GM21576 (cell line): ENCODE measurements around the gene EMILIN2.

Source experiments
- ATAC-seq: cut with Tn5 transposase; IDR thresholded peaks from one replicate; pipeline ENCODE4 v1.9.1; 2021; ENCODE audit warnings: mild to moderate bottlenecking, moderate library complexity; ENCODE audit not compliant: unreplicated experiment

The EMILIN2 gene

GRCh38 chr18:2872095-2872494 is 25.3 kb downstream of the EMILIN2 start:
- no peak for ATAC-seq

- no peak for ATAC-seq
Observed at GRCh38 chr18:2874765-2875164, 28.0 kb downstream of the EMILIN2 start.

- ATAC-seq: no peak
Observed at GRCh38 chr18:2878656-2879330, 32.0 kb downstream of the EMILIN2 start.

GRCh38 chr18:2879889-2880288 is 33.1 kb downstream of the EMILIN2 start:
- ATAC-seq: no peak

GRCh38 chr18:2880473-2880872 is 33.7 kb downstream of the EMILIN2 start:
- ATAC-seq: no peak

- ATAC-seq: no peak
Observed at GRCh38 chr18:2881088-2881839, 34.5 kb downstream of the EMILIN2 start.

DNA sequence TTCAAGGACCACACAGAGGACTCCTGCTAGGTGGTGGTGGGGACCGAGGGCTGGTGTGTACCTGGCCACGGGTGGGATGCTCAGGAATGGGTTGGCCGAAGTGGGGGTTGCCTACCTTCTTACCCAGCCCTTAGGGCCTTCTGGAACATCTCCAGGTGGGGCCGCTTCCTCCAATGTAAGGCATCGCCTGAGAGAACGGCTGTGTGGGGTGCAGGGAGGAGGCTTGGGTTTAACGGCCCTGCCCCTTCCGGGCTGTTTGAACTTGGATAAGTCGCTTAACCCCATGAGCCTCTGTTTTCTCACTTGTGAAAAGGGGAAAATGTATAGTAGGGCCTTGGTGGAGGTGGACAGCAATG is 35.0 kb downstream of the EMILIN2 start:
- no peak for ATAC-seq

- no peak for ATAC-seq
Observed at GRCh38 chr18:2882201-2882600, 35.4 kb downstream of the EMILIN2 start.

- ATAC-seq: peak; percentile 78
Observed at GRCh38 chr18:2883076-2883735, 36.4 kb downstream of the EMILIN2 start.

GRCh38 chr18:2884706-2885285 is 38.0 kb downstream of the EMILIN2 start:
- no peak for ATAC-seq

GRCh38 chr18:2887470-2887869 is 40.7 kb downstream of the EMILIN2 start:
- ATAC-seq: no peak

DNA sequence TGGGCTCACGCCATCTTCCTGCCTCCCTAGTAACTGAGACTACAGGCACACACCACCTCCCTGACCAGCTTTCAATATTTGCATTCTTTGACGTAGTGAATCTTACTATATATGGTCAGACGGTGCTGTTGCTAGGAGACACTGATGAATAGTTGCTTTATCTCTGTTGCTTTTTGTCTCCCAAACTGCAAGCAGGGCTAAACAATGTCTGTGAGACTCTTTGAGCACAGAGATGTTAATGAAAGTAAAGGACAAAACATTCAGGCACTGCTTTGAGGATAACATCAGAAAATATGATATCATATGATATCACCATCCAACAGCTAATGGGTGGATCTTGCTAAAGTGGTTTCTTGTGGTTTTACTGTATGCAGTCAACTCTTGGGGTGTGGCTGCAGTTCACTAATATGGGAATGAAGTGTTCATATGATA is 43.0 kb downstream of the EMILIN2 start:
- no peak for ATAC-seq

GRCh38 chr18:2890606-2891005 is 43.8 kb downstream of the EMILIN2 start:
- no peak for ATAC-seq

DNA sequence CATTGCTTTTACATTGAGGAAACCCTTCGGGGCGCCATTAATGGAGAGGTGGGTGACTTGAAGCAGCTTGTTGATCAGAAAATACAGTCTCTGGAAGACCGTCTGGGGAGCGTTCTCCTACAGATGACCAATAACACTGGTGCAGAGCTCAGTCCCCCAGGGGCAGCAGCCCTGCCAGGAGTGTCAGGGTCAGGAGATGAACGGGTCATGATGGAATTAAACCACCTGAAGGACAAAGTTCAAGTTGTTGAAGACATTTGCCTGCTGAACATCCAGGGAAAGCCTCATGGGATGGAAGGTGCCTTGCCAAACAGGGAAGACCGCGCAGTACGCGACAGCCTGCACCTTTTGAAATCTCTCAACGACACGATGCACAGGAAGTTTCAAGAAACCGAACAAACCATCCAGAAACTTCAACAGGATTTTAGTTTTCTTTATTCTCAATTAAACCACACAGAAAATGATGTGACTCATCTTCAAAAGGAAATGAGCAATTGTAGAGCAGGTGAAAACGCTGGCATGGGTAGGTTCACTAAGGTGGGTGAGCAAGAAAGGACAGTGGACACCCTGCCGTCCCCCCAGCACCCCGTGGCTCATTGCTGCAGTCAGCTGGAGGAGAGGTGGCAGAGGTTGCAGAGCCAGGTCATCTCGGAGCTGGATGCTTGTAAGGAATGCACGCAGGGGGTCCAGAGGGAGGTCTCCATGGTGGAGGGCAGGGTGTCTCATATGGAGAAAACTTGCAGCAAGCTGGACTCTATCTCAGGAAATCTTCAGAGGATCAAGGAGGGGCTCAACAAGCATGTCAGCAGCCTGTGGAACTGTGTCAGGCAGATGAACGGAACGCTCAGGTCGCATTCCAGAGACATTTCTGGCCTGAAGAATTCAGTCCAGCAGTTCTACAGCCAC is 45.0 kb downstream of the EMILIN2 start:
- no peak for ATAC-seq

GRCh38 chr18:2893056-2893455 is 46.2 kb downstream of the EMILIN2 start:
- no peak for ATAC-seq

DNA sequence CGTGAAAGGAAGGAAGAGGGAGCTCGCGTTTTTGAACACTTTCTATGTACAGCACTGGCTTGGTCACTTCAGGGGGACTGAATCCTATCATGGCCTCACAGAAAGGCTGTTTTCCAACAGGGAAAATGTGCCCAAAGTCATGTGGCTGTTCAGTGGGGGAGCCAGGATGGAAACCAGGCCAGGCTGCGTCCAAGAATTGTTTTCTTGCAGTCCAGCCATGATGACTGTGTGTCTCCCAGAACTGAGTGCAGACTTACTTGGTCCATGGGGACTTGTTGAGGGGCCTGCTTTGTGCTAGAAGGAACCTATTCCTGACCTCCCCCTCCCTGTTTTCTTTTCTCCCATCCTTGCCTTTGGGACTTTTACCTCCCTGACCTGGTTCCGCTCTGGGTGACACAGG is 46.9 kb downstream of the EMILIN2 start:
- no peak for ATAC-seq

DNA sequence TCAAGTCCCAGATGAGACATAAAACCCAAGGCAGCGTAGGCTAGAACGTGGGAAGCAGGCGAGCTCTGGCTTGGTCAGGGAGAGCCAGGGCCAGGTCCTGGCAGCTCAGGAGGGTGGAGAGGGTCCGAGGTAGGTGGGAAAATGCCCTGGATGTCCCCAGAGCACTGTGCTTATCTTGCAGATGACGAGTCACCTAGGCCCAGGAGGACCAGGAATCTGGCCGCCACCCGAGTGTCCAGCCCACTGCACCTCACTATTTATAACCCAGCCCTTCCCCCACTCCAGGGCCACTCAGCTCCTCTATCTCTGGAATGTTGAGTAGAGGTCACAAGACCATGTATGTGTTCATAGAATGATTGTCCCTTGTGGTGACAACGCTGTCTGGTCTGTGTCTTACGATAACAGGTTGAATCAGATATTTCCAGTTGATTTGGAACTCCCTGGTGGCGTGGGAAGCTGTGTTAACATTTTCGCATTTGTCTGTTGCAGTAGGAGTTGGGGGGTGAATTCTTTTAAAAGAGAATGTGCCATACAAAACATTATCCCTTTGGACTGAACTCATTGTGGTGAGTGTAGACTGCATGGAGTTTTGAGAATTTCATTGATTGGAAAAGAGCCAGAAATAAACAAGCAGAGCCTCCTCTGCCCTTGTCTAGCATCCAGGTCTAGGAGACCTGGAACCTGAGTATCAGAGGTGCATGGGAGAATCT is 47.5 kb downstream of the EMILIN2 start:
- ATAC-seq: no peak

DNA sequence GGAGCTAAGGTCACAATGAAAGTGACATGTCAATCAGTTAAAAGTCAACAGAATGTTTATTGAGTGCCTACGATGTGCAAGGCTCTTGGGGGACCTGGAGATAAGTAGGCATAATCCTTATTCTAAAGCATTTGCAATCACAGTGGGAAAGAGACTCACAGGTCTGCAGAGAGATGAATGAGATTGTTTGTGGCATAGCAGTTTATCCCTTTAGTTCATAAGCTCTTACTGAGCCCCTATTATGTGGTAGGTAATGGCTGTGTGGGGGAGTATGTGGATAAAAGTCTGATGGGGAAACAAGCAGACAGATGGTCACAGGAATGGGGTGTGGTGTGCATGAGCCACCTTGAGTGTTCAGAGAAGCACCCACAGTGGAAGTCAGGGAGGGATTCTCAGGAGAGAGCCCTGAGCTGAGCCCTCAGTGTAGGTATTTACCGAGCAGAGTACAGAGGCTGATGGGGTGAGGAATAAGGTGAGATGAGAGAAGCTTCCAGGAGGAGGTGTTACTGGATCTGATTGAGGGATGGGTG is 48.1 kb downstream of the EMILIN2 start:
- ATAC-seq: no peak

DNA sequence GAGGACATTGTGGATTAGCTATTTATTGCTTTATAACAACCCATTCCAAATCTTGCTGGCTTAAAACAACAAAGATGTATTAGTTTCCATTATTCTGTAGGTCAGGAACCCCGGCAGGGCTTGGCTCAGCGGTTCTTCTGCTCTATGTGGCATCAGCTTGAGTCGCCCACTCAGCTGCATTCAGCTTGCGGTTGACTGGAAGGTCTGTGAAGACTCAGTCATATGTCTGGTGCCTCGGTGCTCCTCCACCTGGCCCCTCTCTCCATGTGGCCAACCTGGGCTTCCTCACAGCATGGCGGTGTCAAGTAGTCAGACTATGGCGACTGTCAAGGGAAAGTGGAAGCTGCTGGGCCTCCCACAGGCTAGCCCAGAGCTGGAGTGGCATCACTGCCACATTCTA is 48.6 kb downstream of the EMILIN2 start:
- ATAC-seq: no peak

DNA sequence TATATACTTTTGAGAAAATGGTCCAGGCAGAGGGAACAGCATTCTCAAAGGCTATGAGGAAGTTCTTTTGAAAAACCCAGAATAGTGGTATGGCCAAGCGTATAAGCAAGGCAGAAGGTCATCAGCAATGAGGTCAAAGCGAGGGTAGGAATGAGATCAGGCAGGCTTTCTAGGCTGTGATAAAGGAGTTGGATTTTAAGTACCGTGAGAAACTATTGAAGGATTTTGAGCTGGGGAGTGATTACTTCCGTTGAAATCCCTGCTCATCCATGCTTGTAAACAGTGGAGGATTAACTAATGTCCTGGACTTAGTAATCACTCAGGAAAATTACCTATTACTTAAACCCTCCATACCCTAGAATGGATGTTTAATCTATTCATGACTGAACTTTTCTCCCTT is 50.2 kb downstream of the EMILIN2 start:
- no peak for ATAC-seq
